Mesothelial cell of epicardium (in vitro differentiated cells): ENCODE results near the gene SLC2A1. TPM values are rescaled to one million over a fixed set of nuclear protein-coding genes. Genes with fewer than 3 reads are reported as not detected.

Experiments used
- DNase-seq, 2 experiments: peaks; one replicate each; pipeline ENCODE4 v3.0.0; 2021; ENCODE audit warnings: low spot score in 2 of 2; ENCODE audit not compliant: unreplicated experiment in 2 of 2
- H3K27ac Mint-ChIP-seq: 2 replicates; pipeline ENCODE4 v1.8.0; 2021; ENCODE audit warnings: mixed read lengths
- H3K27me3 Mint-ChIP-seq: 2 replicates; pipeline ENCODE4 v1.8.0; 2021; ENCODE audit warnings: low read depth, mixed read lengths
- H3K36me3 Mint-ChIP-seq: 2 replicates; pipeline ENCODE4 v1.8.0; 2021; ENCODE audit warnings: mixed read lengths
- H3K4me1 Mint-ChIP-seq: 2 replicates; pipeline ENCODE4 v1.8.0; 2021; ENCODE audit warnings: mixed read lengths
- H3K4me3 Mint-ChIP-seq: 2 replicates; pipeline ENCODE4 v1.8.0; 2021; ENCODE audit warnings: mild to moderate bottlenecking, moderate library complexity, mixed read lengths
- H3K9me3 Mint-ChIP-seq: 2 replicates; pipeline ENCODE4 v1.8.0; 2021; ENCODE audit warnings: mixed read lengths
- total RNA-seq: library from RNA; stranded (reverse); gene quantifications from 3 replicates; pipeline ENCODE4 v1.2.1, GENCODE V29; 2021
- TF ChIP-seq, protein P1 (sequence below): fragments of 200-600 bp; sonication (generic); IDR thresholded peaks from one replicate; pipeline ENCODE4 v1.5.0; 2021; ENCODE audit warnings: antibody characterized with exemption; ENCODE audit not compliant: unreplicated experiment

Gene SLC2A1
- total RNA-seq, 1 donor from 2014 or later, result 786 TPM

DNA sequence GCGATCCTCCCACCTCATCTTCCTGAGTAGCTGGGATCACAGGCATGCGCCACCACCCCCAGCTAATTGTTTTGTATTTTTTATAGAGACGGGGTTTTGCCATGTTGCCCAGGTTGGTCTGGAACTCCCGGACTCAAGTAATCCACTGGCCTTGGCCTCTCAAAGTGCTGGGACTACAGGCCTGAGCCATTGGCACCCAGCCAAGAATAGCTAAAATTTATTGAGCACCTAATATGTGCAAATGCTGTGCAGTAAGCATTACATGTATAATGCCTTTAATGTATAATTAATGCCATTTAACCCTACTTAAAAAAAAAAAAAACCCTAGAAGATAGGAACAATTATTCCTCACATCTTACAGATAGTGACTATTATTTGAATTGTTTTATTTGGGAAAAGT is 69.4 kb downstream of the SLC2A1 start:
- Mint-ChIP-seq H3K4me3 (no peak overlapping the region), H3K27ac (no peak overlapping the region), H3K36me3 (no peaks in the 10 kb centered on the region), H3K27me3 (peaks cover 16% of the 10 kb centered on the region), H3K9me3 (no peaks in the 10 kb centered on the region), H3K4me1 (peaks cover 3% of the 10 kb centered on the region)
- TF ChIP-seq, protein P1, sequence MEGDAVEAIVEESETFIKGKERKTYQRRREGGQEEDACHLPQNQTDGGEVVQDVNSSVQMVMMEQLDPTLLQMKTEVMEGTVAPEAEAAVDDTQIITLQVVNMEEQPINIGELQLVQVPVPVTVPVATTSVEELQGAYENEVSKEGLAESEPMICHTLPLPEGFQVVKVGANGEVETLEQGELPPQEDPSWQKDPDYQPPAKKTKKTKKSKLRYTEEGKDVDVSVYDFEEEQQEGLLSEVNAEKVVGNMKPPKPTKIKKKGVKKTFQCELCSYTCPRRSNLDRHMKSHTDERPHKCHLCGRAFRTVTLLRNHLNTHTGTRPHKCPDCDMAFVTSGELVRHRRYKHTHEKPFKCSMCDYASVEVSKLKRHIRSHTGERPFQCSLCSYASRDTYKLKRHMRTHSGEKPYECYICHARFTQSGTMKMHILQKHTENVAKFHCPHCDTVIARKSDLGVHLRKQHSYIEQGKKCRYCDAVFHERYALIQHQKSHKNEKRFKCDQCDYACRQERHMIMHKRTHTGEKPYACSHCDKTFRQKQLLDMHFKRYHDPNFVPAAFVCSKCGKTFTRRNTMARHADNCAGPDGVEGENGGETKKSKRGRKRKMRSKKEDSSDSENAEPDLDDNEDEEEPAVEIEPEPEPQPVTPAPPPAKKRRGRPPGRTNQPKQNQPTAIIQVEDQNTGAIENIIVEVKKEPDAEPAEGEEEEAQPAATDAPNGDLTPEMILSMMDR, result no peak
- no peak for DNase-seq

DNA sequence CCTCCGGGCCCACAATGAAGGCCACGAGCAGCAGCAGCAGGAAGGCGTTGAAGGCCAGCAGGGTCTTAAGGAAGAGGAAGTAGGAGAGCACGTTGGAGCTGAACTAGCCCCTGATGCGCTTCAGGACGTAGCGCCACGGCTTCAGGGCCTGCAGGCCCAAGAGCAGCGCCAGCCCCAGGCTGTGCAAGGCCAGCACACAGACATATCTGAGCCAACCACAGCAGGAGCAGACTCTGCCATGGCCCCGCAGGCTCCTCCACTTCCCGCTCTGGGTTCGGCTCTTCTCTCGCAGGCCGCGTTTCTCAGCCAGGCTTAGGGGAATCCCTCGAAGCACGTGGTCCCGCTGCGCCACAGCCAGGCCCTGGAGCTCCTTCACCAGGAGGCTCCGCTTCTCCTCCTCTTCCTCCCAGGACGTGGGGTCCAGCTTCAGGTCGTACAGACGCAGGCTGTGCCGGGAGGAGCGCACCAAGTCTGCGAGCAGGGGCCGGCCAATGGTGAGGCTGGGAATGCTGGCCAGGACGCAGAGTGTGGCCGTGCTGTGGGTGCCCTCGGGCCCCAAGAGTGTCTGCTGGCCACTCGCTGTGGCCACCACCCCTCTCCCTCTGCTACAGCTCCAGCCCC is 70.5 kb downstream of the SLC2A1 start:
- TF ChIP-seq, protein P1, result no peak
- Mint-ChIP-seq H3K27ac (no peak overlapping the region), H3K4me1 (peaks cover 3% of the 10 kb centered on the region), H3K27me3 (peaks cover 16% of the 10 kb centered on the region), H3K9me3 (no peaks in the 10 kb centered on the region), H3K36me3 (no peaks in the 10 kb centered on the region), H3K4me3 (no peak overlapping the region)
- DNase-seq, result no peak

DNA sequence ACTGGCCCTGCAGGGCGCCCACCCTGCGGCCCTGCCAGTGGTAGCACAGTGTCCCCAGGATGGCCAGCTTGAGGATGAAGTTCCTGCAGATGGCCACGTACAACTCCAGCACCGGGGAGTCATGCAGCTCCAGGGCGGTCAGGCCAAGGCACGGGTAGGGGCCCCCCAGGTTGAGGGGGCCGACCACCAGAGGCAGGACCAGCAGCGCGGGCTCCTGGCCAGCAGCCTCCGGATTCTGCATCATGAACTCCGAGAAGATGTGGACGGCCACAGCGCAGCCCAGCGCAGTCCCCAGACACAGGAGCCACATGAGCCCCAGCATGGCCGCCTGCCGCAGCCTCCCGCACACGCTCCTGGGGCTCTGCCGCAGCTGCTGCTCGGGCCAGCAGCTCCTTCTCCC is 71.3 kb downstream of the SLC2A1 start:
- peaks cover 14% of the 10 kb centered on the region for H3K27me3 Mint-ChIP-seq
- no peak for DNase-seq
- H3K4me1 Mint-ChIP-seq, result peaks cover 3% of the 10 kb centered on the region
- TF ChIP-seq, protein P1, result no peak
- H3K27ac Mint-ChIP-seq, result no peak overlapping the region
- H3K36me3 Mint-ChIP-seq, result no peaks in the 10 kb centered on the region
- no peak overlapping the region for H3K4me3 Mint-ChIP-seq
- H3K9me3 Mint-ChIP-seq, result no peaks in the 10 kb centered on the region

DNA sequence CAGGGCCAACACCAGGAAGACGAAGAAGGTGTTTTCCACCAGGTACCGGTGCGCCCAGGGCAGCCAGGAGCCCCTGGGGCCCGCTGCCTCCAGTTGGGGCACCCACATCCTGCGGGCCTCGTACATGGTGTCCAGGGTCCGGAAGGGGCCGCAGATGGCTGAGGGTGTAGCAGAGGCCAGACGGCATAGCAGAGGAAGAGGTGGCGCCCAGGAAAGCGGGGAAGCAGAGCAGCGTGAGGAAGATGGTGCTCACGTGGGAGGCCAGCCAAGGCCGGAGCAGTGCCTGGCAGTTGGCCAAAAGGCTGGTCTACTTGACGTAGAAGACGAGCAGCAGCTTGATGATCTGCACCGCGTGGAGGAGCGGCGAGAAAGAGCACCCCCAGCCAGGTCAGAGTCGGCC is 71.9 kb downstream of the SLC2A1 start:
- H3K4me1 Mint-ChIP-seq, result peaks cover 3% of the 10 kb centered on the region
- TF ChIP-seq, protein P1, result no peak

DNA sequence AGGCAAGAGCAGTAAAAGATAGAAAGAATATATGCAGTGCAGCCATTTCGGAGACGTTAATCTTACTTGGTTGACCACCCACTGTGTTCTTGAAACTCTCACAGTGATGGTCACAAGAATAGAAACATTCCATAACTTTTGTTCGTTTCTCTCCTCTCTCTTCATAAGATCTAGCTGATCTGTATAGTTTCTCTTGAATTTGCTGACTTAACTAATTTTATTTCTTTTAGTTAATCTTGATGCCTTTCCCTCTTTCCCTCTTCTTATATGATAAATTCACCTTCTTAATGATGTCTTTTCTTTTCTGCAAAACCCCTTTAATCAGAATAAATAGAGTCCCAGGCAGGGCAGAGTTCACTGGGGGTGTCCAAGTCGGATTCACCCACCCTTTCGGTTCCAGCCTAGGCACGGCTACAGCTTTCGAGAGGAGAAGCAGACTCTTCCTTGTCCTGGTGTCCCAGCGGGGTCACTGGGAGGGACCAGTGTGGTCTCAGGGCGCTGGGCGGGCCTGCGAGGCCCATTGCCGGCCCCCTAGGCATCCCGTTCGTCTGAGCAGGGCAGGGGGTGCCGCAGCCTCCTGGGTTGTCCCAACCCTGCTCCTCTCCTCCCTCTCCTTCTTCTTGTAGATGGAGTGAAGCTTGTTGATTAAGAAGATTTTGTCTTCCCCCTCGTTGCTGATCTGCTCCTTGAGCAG is 72.5 kb downstream of the SLC2A1 start:
- no peak for DNase-seq
- Mint-ChIP-seq H3K36me3 (no peaks in the 10 kb centered on the region), H3K4me3 (no peak overlapping the region), H3K27me3 (peaks cover 8% of the 10 kb centered on the region), H3K4me1 (peaks cover 3% of the 10 kb centered on the region), H3K27ac (no peak overlapping the region), H3K9me3 (no peaks in the 10 kb centered on the region)
- TF ChIP-seq, protein P1, result no peak

More for the DNA sequence above, 71.9 kb downstream of the SLC2A1 start:
- Mint-ChIP-seq H3K27ac (no peak overlapping the region), H3K4me3 (no peak overlapping the region), H3K36me3 (no peaks in the 10 kb centered on the region), H3K27me3 (peaks cover 9% of the 10 kb centered on the region), H3K9me3 (no peaks in the 10 kb centered on the region)
- DNase-seq, result no peak
